Measurements from ENCODE around the gene B4GALNT3. TPM values are rescaled to one million over a fixed set of nuclear protein-coding genes. Genes with fewer than 3 reads are reported as not detected.

Gene B4GALNT3
- total RNA-seq, 2 experiments from 2014 or later = 0.37 to 0.64 TPM

DNA sequence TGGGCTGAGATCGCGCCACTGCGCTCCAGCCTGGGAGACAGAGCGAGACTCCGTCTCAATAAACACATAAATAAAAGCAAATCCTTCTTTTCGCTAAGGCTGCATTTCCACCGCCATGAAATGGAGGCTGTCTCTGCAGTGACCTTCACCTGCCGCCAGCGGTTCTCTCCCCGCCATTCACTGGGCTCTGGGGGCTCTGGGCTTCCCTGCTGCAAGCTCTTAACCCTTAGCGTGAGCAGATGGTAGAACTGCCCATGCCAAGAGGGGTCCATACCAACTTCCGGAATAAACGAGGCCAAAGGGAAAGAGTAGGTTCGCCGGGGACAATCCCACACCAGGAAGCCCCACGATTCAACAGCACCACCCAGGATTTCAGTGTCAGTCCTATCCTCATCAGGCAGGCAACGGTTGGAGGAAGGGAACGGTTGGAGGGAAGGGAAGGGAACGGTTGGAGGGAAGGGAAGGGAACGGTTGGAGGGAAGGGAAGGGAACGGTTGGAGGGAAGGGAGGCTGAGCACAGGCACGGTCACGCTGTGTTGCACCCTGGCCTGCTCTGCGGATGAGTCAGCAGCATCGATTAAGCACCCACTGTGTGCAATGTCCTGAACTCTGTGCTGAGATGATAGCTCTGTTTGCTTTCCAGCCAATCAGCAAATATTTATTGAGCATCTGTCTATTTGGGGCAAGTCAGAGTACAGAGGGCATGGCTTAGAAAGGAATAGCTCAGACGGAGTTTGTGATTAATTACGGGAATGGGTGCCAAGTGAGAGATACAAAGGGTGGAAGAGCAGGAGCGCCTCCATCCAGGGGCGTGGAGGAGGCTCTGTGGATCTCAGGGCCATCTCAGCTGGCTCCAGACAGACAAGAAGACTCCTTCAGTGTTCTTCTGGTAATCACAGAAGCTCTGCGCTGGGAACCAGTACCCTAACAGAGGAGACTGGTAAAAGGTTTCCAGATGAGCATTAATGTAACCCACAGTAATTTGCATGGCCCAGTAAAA is 125.6 kb downstream of the B4GALNT3 start:
- DNase-seq (no peak), ATAC-seq (no peak)
- Mint-ChIP-seq H3K4me1 (no peaks in the 10 kb centered on the region), H3K4me3 (no peak overlapping the region), H3K9me3 (ENCODE audit: low read depth) (peaks cover 2% of the 10 kb centered on the region), H3K27ac (no peak overlapping the region), H3K27me3 (no peaks in the 10 kb centered on the region), H3K36me3 (no peaks in the 10 kb centered on the region)
- CTCF ChIA-PET = interaction anchor here (1.2 to 1.5 kb wide), 3 partner anchors 10 to 88 kb away, joined by 3 to 5 read pairs (median 3); no protein-coding TSS in a partner anchor

DNA sequence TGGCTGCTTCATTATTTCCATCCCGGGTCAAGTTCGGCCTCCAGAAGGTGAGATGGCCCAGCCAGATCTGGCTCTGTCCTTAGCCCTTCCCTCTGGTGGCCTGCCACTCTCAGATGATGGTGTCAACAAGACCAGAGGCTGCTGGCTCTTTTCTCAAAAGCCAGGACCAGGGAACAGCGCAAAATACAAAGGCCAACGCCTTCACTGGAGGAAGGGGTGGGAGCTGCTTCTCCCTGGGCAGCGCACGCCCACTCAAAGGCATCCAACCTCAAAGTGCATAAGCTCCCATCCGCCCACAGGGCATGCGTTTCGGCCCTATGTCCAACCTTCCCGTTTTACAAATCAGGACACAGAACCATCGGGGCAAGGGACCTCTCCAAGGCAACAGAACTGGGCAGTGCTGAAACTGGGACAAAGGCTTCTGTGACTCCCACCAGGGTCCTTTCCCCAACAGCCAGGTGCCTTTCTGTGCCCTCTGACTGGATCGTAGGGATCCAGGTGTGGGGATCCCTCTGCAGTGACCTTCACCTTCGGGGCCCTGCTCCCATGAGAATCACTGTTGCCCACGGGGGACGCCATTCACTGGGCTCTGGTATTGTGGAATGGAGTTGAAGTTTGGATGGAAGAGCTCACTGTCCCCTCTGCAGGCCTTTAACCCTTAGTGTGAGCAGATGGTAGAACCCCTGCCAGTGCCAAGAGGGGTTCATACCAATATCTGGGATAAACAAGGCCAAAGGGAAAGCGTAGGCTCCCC is 126.8 kb downstream of the B4GALNT3 start:
- H3K36me3 Mint-ChIP-seq = no peaks in the 10 kb centered on the region
- H3K4me1 Mint-ChIP-seq = no peaks in the 10 kb centered on the region
- no peak overlapping the region for H3K27ac Mint-ChIP-seq
- H3K4me3 Mint-ChIP-seq = no peak overlapping the region
- ATAC-seq = no peak
- CTCF ChIA-PET = interaction anchor here (0.9 to 1.4 kb wide), 4 partner anchors 10 to 168 kb away, joined by 3 to 8 read pairs (median 3); no protein-coding TSS in a partner anchor
- DNase-seq = no peak
- no peaks in the 10 kb centered on the region for H3K27me3 Mint-ChIP-seq
- peaks cover 2% of the 10 kb centered on the region for H3K9me3 Mint-ChIP-seq (ENCODE audit: low read depth)

DNA sequence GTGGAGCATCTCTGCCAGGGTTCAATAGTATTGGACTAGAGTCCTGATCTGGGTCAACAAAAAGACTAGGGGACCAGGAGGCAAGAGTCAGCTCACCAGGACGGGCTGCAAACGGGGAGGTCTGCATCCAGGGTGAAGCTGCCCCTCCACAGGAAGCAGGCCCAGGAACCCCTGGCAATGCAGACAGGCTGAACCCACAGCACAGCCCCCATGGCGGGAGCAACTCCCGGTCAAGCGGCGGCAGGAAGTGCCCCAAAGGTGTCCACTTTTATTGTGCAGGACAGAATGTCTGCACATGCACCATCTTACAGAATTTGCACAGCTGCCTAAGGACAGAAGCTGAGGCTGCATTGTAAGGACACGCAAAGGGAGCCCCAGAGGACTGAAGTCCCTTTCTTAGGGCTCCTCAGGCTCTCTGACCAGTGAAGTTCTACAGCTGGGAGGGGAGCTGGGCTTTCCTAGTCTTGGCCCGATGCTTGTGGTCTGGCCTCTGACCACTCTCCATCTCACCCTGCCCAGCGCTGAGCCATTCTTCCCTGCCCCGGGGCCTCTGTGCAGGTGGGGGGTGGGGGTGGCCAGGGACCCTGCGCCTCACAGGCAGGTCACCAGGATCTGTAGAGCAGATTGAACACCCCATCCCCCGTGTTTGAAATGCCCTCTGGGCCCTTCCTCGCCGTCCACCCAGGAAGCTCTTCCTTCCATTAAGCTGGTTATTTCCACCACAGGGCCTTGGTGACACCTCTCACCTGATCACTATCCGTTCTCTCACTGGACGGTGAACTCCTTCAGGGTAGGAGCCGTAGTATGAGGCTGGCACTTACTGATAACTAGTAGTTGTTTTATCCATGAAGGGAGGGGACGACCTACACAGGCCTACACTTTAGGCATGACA is 127.6 kb downstream of the B4GALNT3 start:
- CTCF ChIA-PET = interaction anchor here (0.9 to 1.4 kb wide), 4 partner anchors 11 to 167 kb away, joined by 3 to 8 read pairs (median 3); no protein-coding TSS in a partner anchor

DNA sequence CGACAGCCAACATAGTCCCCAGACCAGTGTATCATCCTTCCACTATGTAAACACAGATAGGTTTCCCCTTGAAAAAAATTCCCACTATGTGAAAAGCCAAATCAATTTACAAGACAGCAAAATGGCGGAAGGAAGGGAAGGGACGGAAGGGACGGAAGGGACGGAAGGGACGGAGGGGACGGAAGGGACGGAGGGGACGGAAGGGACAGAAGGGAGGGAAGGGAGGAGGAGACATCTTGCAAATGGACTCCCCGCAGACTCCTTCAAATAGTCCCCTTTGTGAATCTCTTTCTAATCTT is 128.2 kb downstream of the B4GALNT3 start:
- H3K4me3 Mint-ChIP-seq = no peak overlapping the region
- H3K36me3 Mint-ChIP-seq = no peaks in the 10 kb centered on the region
- H3K9me3 Mint-ChIP-seq (ENCODE audit: low read depth) = peaks cover 2% of the 10 kb centered on the region
- H3K27me3 Mint-ChIP-seq = peaks cover 3% of the 10 kb centered on the region
- CTCF ChIA-PET = interaction anchor here (1.9 kb wide), 1 partner anchor 12 kb away, joined by 5 read pairs; no protein-coding TSS in a partner anchor
- H3K27ac Mint-ChIP-seq = no peak overlapping the region
- no peak for ATAC-seq
- DNase-seq = no peak
- H3K4me1 Mint-ChIP-seq = no peaks in the 10 kb centered on the region

More for the DNA sequence above, 127.6 kb downstream of the B4GALNT3 start:
- DNase-seq = no peak
- Mint-ChIP-seq H3K36me3 (no peaks in the 10 kb centered on the region), H3K4me1 (no peaks in the 10 kb centered on the region), H3K4me3 (no peak overlapping the region), H3K9me3 (ENCODE audit: low read depth) (peaks cover 2% of the 10 kb centered on the region), H3K27ac (no peak overlapping the region), H3K27me3 (peaks cover 3% of the 10 kb centered on the region)
- ATAC-seq = no peak

DNA sequence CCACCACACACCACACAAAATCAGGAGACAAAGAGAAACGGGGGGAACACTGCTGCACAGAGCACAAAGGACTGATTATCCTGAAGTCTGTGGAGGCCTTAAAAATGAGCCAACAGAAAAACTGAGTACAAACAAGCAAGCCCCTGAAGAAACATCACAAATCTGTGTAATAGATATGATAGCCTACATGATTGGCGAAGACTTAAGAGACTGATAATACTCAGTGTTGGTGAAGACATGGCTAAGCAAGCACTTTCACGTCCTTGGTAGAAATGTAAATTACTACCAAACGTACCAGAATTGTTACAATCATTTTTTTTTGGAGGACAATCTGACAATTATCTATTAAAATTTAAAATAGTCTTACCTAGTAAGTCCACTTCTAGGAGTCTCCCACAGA is 128.9 kb downstream of the B4GALNT3 start:
- H3K27me3 Mint-ChIP-seq = peaks cover 9% of the 10 kb centered on the region
- H3K27ac Mint-ChIP-seq = no peak overlapping the region
- CTCF ChIA-PET = interaction anchor here (1.9 kb wide), 1 partner anchor 12 kb away, joined by 5 read pairs; no protein-coding TSS in a partner anchor
- H3K4me3 Mint-ChIP-seq = no peak overlapping the region
- peaks cover 2% of the 10 kb centered on the region for H3K9me3 Mint-ChIP-seq (ENCODE audit: low read depth)
- H3K36me3 Mint-ChIP-seq = no peaks in the 10 kb centered on the region
- H3K4me1 Mint-ChIP-seq = no peaks in the 10 kb centered on the region
- DNase-seq (no peak), ATAC-seq (no peak)

DNA sequence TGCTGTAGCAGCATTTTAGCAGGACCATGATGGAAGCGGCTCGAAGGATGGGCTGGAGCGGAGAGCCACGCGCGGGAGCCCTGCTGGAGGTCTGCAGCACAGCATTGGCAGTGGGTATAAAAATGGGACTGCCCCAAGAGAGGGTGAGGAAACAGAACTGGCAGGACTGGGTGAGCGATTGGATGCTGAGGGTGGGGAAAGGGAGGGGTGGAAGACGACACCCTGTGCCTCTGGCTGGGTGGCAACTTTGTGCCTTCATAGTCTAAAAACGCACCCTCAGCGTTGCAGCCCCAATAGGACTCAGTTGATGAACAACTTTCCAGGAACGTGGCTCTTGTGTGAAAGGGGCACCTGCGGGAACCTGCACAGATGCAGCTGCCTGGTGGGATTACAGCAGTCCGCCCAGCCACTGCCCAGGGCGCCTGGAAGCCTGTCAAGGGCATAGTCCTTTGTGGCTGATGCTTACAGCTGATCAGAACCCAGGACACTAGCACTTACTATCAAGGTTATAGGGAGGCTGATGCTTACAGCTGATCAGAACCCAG is 130.5 kb downstream of the B4GALNT3 start:
- no peak overlapping the region for H3K4me3 Mint-ChIP-seq
- CTCF ChIA-PET = interaction anchor here (1.6 kb wide), 1 partner anchor 14 kb away, joined by 4 read pairs; no protein-coding TSS in a partner anchor
- ATAC-seq (no peak), DNase-seq (no peak)
- no peaks in the 10 kb centered on the region for H3K4me1 Mint-ChIP-seq
- H3K36me3 Mint-ChIP-seq = no peaks in the 10 kb centered on the region
- peaks cover 2% of the 10 kb centered on the region for H3K9me3 Mint-ChIP-seq (ENCODE audit: low read depth)
- H3K27ac Mint-ChIP-seq = no peak overlapping the region
- peaks cover 11% of the 10 kb centered on the region for H3K27me3 Mint-ChIP-seq

DNA sequence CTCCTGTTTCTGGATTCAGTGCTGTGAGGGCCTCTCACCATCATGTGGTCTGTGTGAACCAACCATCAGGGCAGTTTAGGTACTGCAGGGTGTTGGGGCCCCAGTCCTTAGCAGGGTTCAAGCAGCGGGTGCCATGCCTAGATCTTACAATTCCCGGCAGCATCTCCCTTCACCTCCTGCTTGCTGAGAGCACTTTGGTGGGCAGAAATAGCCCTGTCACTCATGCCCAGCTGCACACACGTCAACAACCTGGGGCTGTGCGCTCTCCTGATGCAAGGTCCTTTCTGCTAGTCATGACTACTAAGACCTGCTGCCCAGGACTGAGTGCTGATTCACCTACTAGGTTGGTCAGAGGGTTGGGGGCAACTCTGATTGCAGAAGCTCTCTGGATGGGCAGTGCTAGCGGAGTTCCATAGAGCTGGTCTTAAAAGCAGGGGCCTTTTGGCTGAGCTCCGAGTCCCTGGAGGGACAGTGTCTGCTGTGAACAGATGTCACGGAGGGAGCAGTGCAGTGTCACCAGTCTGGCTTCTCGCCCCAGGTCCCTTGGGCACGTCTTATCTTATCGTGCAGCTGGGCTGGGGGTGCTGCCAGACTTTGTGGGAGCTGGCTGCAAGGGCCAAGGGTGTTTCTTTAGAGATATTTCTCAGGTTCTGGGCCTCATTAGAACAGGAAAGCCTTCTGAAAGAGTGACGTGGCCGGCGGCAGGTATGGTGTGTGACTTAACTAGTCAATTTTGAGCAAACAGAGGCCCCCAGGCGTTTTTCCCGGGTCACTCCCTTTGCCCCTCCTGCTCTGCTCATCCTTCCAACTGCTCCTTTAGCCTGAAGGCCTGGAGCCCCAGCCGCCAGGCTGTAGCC is 131.7 kb downstream of the B4GALNT3 start:
- H3K27me3 Mint-ChIP-seq = peaks cover 11% of the 10 kb centered on the region
- H3K9me3 Mint-ChIP-seq (ENCODE audit: low read depth) = peaks cover 2% of the 10 kb centered on the region
- no peaks in the 10 kb centered on the region for H3K4me1 Mint-ChIP-seq
- H3K4me3 Mint-ChIP-seq = no peak overlapping the region
- no peaks in the 10 kb centered on the region for H3K36me3 Mint-ChIP-seq
- no peak for DNase-seq
- ATAC-seq = no peak
- H3K27ac Mint-ChIP-seq = no peak overlapping the region
- CTCF ChIA-PET = interaction anchor here (1.0 to 1.6 kb wide), 3 partner anchors 9 to 220 kb away, joined by 3 to 6 read pairs (median 4); no protein-coding TSS in a partner anchor

DNA sequence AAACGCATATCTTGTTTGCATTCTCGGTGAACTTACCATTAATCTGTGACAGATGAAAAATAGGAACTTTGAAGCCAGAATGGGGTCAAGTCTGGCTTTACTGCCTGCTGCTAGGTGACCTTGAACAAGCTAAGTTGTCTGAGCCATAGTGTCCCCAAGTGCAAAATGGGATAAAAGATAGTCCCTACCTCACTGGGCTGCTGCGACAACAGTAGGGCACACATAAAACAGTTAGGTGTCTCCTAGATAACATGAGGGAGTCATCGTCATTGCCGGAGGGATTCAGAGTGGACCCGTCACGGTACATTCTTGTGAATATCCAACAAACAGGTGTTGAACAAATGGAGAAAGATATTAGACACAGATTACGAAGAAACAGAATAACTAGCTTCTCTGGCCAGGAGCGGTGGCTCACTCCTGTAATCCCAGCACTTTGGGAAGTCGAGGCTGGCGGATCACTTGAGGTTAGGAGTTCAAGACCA is 132.3 kb downstream of the B4GALNT3 start:
- DNase-seq (no peak), ATAC-seq (no peak)
- H3K27me3 Mint-ChIP-seq = peaks cover 11% of the 10 kb centered on the region
- H3K36me3 Mint-ChIP-seq = no peaks in the 10 kb centered on the region
- H3K4me3 Mint-ChIP-seq = no peak overlapping the region
- CTCF ChIA-PET = interaction anchor here (1.0 to 1.6 kb wide), 3 partner anchors 9 to 219 kb away, joined by 3 to 6 read pairs (median 4); no protein-coding TSS in a partner anchor
- peaks cover 2% of the 10 kb centered on the region for H3K9me3 Mint-ChIP-seq (ENCODE audit: low read depth)
- H3K27ac Mint-ChIP-seq = no peak overlapping the region
- H3K4me1 Mint-ChIP-seq = no peaks in the 10 kb centered on the region

DNA sequence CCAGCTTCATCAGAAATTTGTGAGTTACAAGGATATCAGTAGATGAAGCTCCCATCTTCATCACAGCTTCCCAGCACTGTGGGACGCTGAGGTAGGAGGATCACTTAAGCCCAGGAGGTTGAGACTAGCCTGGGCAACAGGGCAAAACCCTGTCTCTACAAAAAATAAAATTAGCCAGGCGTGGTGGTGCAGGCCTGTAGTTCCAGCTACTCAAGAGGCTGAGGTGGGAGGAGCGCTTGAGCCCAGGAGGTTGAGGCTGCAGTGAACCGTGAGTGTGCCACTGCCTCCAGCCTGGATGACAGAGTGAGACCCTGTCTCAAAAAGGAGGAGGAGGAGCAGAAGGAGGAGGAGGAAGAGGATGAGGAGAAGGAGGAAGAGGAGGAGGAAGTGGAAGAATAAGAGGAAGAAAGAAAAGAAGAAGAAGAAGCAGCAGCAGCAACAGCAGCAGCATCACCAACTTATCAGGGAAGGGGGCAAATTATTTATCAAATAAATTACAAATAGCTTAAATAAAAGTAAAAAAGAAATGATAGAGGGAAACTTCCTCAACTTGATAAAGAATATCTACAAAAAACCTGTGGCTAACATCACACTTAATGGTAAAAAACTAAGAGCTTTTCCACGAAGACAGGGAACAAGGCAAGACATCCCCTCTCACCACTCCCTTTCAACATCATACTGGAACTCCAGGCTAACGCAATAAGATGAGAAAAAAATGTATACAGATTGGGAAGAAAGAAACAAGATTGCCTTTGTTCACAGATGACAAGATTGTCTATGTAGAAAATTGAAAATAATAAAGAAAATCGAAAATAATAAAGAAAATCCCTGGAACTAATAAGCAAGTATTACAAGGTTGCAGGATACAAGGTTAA is 133.9 kb downstream of the B4GALNT3 start:
- DNase-seq = no peak
- CTCF ChIA-PET = interaction anchor here (1.3 to 1.7 kb wide), 2 partner anchors 220 to 499 kb away, joined by 3 to 4 read pairs; no protein-coding TSS in a partner anchor
- Mint-ChIP-seq H3K27me3 (peaks cover 11% of the 10 kb centered on the region), H3K4me3 (no peak overlapping the region), H3K9me3 (ENCODE audit: low read depth) (no peaks in the 10 kb centered on the region), H3K36me3 (no peaks in the 10 kb centered on the region), H3K4me1 (no peaks in the 10 kb centered on the region), H3K27ac (no peak overlapping the region)
- ATAC-seq = no peak

DNA sequence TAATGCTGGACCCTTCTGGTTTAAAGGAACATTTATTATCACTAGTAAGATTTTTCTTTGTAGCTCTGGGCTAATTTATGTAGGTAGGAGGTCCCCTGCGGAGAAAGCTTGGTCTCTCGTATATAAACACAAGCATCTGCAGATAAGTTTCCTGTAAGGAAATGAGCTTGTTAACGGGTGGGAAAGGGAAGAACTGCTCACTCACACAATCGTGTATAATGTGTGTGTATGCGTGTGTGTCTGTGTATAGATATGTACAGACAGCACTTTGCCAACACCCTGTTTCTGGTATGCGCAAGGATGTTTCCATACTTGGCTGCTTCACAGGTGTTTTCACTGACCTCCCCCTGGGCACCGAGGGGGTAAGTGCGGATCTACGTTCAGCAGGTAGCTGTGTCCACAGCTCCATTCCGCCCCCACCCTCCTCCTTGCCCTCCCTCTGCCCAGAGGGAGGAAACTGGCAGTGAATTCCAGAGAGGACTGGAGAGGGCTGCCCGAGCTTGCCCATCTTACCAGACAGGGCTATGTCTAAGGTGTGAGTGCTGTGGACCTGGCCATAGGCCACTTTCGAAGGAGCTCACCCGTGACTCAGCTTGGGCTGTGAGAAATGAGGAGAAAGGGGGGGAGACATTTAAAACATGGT is 138.3 kb downstream of the B4GALNT3 start:
- Mint-ChIP-seq H3K27me3 (peaks cover 7% of the 10 kb centered on the region), H3K27ac (no peak overlapping the region), H3K36me3 (no peaks in the 10 kb centered on the region), H3K9me3 (ENCODE audit: low read depth) (no peaks in the 10 kb centered on the region), H3K4me3 (no peak overlapping the region), H3K4me1 (no peaks in the 10 kb centered on the region)
- DNase-seq (no peak), ATAC-seq (no peak)
- CTCF ChIA-PET = interaction anchor here (1.1 to 1.5 kb wide), 3 partner anchors 12 to 153 kb away, joined by 4 to 6 read pairs (median 4); no protein-coding TSS in a partner anchor
